SH-SY5Y (cell line): Measurements from ENCODE around the gene SYK.

Experiments
- GATA2 ChIP-seq: IDR thresholded peaks from 2 replicates; pipeline ENCODE4 v1.6.1; 2011; ENCODE audit warnings: mild to moderate bottlenecking, low read depth, low read length
- GATA3 ChIP-seq: IDR thresholded peaks from 2 replicates; pipeline ENCODE4 v1.6.1; 2011; ENCODE audit warnings: low read depth, mild to moderate bottlenecking, low read length, moderate library complexity

- no peak for TF ChIP-seq GATA2
- TF ChIP-seq GATA3: no peak
These were observed 106.2 kb downstream of the SYK start for GRCh38 chr9:90907790-90908189.
